Neural progenitor cell (in vitro differentiated cells): ENCODE measurements around the gene MTX1.

Experiments used
- CTCF ChIP-seq: fragments of 200-600 bp; sonication (generic); IDR thresholded peaks from 2 replicates; pipeline ENCODE4 v1.5.1; 2017; ENCODE audit warnings: antibody characterized with exemption, mild to moderate bottlenecking
- EZH2 ChIP-seq: fragments of 200-600 bp; sonication (generic); IDR thresholded peaks from 2 replicates; pipeline ENCODE4 v1.6.1; 2017; ENCODE audit warnings: antibody characterized with exemption, mild to moderate bottlenecking, moderate library complexity
- EZH2phosphoT487 ChIP-seq: fragments of 200-600 bp; sonication (generic); IDR thresholded peaks from 2 replicates; pipeline ENCODE4 v1.6.1; 2017; ENCODE audit warnings: antibody characterized with exemption

DNA sequence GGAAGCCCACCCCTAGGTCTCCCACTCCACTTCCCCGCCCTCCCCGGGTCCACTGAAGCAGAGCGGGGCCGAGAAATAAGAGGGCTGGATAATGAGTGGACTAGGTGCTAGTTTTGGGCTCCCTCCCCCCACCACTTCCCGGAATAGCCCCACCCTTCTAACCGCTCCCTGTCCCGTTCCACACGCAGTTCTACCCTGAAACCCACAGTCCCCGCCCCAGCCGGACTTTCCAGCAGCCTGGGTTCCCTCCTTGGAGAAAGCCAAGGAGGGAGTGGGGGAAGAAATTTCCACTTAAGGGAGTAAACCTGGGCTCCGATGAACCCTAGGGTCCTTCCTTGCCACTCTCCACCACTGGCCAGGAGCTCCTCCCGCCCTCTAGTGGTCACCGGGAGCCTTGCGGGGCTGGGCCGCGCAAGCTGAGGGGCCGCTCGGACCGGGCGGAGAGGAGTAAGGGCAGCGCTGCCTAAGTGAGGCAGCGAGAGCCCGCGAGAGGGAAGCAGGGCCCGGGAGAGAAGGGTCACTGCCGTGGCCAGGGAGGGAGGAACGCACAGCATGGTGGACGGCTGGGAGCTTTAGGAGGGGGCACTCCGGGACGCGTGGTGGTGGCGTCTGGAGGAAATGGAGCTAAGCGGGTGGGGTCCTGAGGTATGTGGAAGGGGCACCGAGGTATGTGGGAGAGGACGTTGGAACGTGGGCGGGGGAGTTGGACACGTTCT is 15.1 kb upstream of the MTX1 start:
- TF ChIP-seq CTCF (peak; percentile 99), EZH2 (no peak), EZH2phosphoT487 (no peak)
